Motor neuron (in vitro differentiated cells): ENCODE results near the gene SPON1. TPM values are rescaled to one million over a fixed set of nuclear protein-coding genes. Genes with fewer than 3 reads are reported as not detected.

ENCODE experiments used
- ATAC-seq, 8 experiments: fragments of 200-7000 bp; cut with Tn5 transposase; replicated peaks in 6 of 8; 2 replicates each; pipeline ENCODE4 v1.8.0; 2021; ENCODE audit warnings: mild to moderate bottlenecking in 8 of 8, moderate library complexity in 8 of 8
- H3K27ac ChIP-seq, 2 donors: fragments of 250-450 bp; sonication (Bioruptor Pico); 2 replicates each; pipeline ENCODE4 v1.9.0; 2021; ENCODE audit warnings: antibody characterized with exemption in 2 of 2, mild to moderate bottlenecking in 2 of 2, moderate library complexity in 1 of 2
- H3K4me1 ChIP-seq, 2 donors: fragments of 250-450 bp; sonication (Bioruptor Pico); replicated peaks in 1 of 2; 2 replicates each; pipeline ENCODE4 v1.6.1; 2021; ENCODE audit warnings: antibody characterized with exemption in 2 of 2, mild to moderate bottlenecking in 2 of 2, moderate library complexity in 1 of 2
- H3K4me3 ChIP-seq, 5 donors: fragments of 250-450 bp; sonication (Bioruptor Pico); 2 replicates each; pipeline ENCODE4 v1.9.0; 2021; ENCODE audit warnings: antibody characterized with exemption in 5 of 5, mild to moderate bottlenecking in 5 of 5, moderate library complexity in 4 of 5
- WGBS, 10 experiments: fragments of 450-650 bp; shearing (Covaris generic); methylation state at CpG; one replicate each; pipeline ENCODE4 v1.0.0; 2022; 5-methylcytosine and 5-hydroxymethylcytosine counted together
- in situ Hi-C, 9 experiments: fragments of 400-800 bp; cut with MboI; loops; one replicate each; pipeline ENCODE4 v1.15.0; 2021; ENCODE audit warnings: low sequenced_read_pairs in 9 of 9, low pct_unique_long_range_greater_than_20kb in 2 of 9; ENCODE audit not compliant: unreplicated experiment in 9 of 9
- total RNA-seq, 8 experiments: library from RNA; unstranded; fragments of 300-600 nt; gene quantifications; 2 replicates each; pipeline versions ENCODE4 v1.2.3 to v1.2.4, GENCODE V29; 2022

Gene SPON1
- total RNA-seq, 8 experiments from 2014 or later, result 0.41 to 294 (median 9.5) TPM

DNA sequence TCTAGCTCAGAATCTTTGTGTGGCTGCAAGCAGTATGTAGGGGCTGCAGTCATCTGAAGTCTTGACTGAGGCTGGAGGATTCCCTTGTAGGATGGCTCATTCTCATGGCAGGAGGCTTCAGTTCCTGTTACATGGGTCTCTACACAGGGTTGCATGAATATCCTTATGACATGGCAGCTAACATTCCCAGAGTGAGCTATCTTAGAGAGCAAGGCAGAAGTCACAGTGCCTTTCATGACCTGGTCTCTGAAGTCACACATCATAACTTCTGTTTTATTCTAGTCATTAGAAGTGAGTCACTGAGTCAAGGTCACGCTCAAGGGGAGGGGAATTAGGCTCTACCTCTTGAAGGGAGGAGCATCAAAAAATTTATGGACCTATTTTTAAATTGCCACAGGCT, 10.3 kb upstream of the SPON1 start:
- 17 to 100% (median 91%) methylated on average over 1 of the region's 1 CpG; no CpG with 5 or more reads in 5 of the 10 experiments for whole genome bisulfite sequencing, 10 experiments
- H3K4me3 ChIP-seq, result no peak overlapping the region
- ATAC-seq, result no peak
- in situ Hi-C loops, result loop anchor here in 4 of 9 experiments (10.0 to 25.0 kb wide), 2 partner anchors 285 to 303 kb away; no protein-coding TSS in a partner anchor
- H3K4me1 ChIP-seq, result peaks cover 11 to 14% of the 10 kb centered on the region in 2 donors
- no peak overlapping the region for H3K27ac ChIP-seq

DNA sequence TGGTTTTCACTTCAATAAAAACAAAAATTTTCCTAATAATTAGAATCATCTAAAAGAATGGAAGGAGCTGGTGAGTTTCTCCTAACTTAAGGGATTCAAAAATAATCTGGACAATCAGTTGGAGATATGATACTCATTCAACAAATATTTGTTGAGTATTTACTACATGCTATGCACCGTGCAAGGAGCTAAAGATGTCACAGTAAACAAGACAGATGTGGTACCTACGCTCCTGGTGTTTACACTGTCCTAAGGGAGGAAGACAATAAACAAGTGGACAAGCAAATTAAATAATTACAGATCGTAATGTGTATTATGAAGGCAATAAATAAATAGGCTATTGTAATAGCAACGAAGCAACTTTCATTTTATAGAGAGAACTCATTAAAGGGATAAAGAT, 9.9 kb upstream of the SPON1 start:
- in situ Hi-C loops, result loop anchor here in 4 of 9 experiments (10.0 to 25.0 kb wide), 2 partner anchors 285 to 302 kb away; no protein-coding TSS in a partner anchor
- 0 to 100% (median 88%) methylated on average over 1 to 4 of the region's 4 CpGs; no CpG with 5 or more reads in 1 of the 10 experiments for WGBS, 10 experiments
- Histone ChIP-seq H3K27ac (no peak overlapping the region), H3K4me3 (no peak overlapping the region), H3K4me1 (peaks cover 11 to 14% of the 10 kb centered on the region in 2 donors)
- ATAC-seq, result no peak

DNA sequence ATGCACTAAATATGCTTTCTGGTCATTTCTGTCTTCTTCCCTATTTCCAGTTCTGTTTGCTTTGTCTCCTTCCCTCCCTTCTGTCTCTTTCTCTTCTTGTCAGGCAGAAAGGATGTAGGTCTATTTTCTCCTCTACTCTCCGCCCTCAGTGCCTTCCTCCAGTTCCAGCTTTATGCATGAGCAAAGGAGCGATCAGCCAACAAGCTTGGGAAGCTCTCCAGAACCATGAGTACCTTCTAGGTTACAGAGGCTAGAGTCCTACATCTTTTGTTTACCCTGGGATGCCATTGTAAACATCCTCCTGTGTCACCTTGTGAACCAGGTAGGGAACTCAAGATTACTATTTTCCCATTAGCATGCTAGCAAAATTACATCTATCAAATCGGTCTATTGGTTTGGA, 7.9 kb upstream of the SPON1 start:
- Histone ChIP-seq H3K4me1 (peaks cover 21% of the 10 kb centered on the region in 2 donors), H3K4me3 (no peak overlapping the region), H3K27ac (no peak overlapping the region)
- ATAC-seq, result no peak
- in situ Hi-C loops, result loop anchor here in 4 of 9 experiments (10.0 to 25.0 kb wide), 2 partner anchors 283 to 300 kb away; no protein-coding TSS in a partner anchor
- 25 to 100% (median 74%) methylated on average over 2 to 3 of the region's 3 CpGs for WGBS, 10 experiments

DNA sequence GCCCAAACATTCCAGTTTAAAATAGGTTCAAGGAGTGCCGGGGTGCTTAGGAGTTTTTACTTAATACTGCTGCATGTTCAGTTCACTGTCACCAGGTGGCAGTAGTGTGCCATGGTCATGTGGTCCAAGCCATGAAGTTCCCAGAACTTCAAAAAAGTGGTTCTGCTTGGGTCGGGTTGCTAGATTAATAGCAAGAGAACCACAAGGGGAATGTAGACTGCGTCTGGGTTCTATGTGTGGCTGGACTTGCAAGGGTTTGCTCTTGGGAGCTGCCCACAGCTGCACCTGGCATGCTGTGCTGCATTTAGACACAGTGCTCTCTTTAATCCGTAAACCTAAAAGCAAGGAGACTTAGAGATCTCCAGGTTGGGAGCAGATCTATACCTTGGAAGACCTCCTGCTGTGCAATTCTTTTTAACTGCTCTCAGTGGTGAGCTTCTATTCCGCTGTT, 6.5 kb upstream of the SPON1 start:
- H3K4me3 ChIP-seq, result no peak overlapping the region
- in situ Hi-C loops, result loop anchor here in 4 of 9 experiments (10.0 to 25.0 kb wide), 2 partner anchors 281 to 299 kb away; no protein-coding TSS in a partner anchor
- H3K27ac ChIP-seq, result no peak overlapping the region
- ATAC-seq, result peak in 5 of 8 experiments; percentile 37 to 62 (median 46)
- 0 to 60% (median 54%) methylated on average over 1 to 5 of the region's 5 CpGs; no CpG with 5 or more reads in 4 of the 10 experiments for WGBS, 10 experiments
- peaks cover 21% of the 10 kb centered on the region in 2 donors for H3K4me1 ChIP-seq

GRCh38 chr11:13956988-13957387, 5.5 kb upstream of the SPON1 start:
- Histone ChIP-seq H3K4me3 (no peak overlapping the region), H3K4me1 (peaks cover 21% of the 10 kb centered on the region in 2 donors), H3K27ac (no peak overlapping the region)
- in situ Hi-C loops, result loop anchor here in 4 of 9 experiments (10.0 to 25.0 kb wide), 2 partner anchors 280 to 298 kb away; no protein-coding TSS in a partner anchor
- WGBS, 10 experiments, result 0 to 100% (median 42%) methylated on average over 1 of the region's 1 CpG; no CpG with 5 or more reads in 1 of the 10 experiments
- no peak for ATAC-seq

DNA sequence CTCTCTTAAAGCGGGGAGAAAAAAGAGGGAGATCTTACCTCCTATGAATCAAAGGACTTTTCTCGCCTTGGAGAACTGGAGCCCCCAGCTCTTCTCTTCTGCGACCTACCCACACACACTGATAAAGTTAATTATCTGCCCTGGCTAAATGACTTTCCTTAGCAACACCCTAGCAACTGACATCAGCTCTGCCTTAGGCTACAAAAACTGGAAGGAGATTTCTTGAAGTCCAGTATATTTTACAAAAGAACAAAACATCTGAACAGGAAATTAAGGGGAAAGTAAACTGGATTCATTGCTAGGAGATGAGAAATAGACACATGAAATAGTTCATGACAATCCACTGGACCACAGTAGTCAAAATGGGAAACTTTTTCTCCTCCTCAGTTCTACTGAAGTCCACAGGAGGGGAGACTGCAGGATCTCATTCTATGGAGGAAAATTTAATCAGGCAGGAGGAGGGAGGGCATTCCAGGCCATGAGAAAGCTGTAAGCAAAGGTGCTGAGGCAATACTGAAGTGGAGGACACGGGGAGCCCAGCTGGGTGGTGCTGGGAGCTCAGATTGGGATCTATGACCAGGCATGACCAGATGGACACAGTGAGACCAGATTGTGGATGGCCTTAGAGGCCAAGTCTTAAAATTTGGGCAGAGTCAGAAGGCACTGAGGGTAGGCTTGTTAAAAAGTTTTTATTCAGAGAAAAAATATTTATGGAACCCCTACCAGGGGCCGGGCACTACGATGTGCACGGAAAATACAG, 3.7 kb upstream of the SPON1 start:
- 20 to 90% (median 45%) methylated on average over 2 to 6 of the region's 7 CpGs; no CpG with 5 or more reads in 1 of the 10 experiments for WGBS, 10 experiments
- Histone ChIP-seq H3K27ac (no peak overlapping the region), H3K4me3 (no peak overlapping the region), H3K4me1 (peaks cover 21% of the 10 kb centered on the region in 2 donors)
- in situ Hi-C loops, result loop anchor here in 4 of 9 experiments (10.0 to 25.0 kb wide), 2 partner anchors 278 to 296 kb away; no protein-coding TSS in a partner anchor
- ATAC-seq, result no peak

DNA sequence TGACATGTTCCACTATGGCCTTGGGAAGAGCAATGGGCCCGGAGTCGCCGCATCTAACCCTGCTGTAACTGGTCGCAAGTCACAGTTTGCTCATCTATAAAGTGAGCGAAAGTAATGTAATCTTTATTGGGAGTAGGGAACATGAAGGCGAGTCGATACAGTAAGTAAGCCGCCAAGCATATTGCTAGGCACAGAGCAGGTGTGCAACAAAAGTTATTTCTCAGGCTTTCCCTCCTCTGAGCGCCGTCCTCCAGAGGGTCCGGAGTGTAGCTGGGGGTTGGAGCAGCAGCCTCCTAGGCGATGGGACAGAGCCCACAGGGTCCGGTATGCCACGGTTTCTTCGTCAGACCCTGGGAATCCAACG, 343 bp upstream of the SPON1 start:
- peak overlapping the region; percentile 31 to 41 (median 38) for H3K4me3 ChIP-seq
- H3K4me1 ChIP-seq, result peaks cover 7 to 19% of the 10 kb centered on the region in 2 donors
- in situ Hi-C loops, result loop anchor here in 5 of 9 experiments (10.0 to 25.0 kb wide), 3 partner anchors 187 to 283 kb away; no protein-coding TSS in a partner anchor
- no peak overlapping the region for H3K27ac ChIP-seq
- WGBS, 10 experiments, result 10 to 81% (median 59%) methylated on average over 2 to 9 of the region's 16 CpGs; no CpG with 5 or more reads in 2 of the 10 experiments
- peak in 1 of 8 experiments; percentile 1 for ATAC-seq

DNA sequence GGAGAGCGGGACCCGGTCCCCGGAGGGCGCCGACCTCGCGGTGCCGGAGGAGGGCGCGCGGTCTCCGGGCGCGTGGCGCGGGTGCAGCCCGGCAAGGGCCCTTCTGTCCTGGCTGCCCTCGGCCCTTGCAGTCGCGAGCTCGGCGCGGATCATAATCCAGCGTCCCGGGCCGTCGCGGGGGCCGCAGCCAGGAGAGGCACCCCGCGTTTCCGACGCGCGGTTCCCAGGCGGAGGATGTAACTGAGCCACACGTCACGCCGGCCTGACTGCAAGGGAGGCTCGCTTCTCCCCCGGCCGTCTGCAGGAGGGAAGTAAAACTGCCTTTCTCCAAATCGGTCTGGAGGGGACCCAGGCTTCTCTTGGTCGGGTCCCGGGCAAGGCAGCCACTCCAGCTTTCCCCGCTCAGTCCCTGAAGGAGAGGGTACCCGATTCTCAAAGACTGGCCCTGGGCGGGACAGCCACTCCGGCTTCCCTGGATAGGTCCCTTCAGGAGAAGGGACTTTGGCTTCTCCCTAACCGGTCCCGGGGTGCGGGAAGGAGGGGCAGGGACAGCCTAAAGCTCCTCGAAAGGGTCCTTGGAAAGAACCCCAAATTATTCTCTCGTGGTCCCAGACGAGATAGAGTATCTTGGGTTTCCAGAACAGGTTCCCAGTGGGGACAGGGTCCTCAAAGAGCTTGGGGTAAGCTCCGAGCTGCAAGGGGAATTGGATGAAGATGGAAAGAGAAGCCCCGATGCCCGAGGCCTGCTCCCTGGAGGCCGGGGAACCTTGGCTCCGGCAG, 836 bp downstream of the SPON1 start:
- peak in 6 of 8 experiments; percentile 30 to 60 (median 52) for ATAC-seq
- in situ Hi-C loops, result loop anchor here in 5 of 9 experiments (10.0 to 25.0 kb wide), 3 partner anchors 189 to 281 kb away; no protein-coding TSS in a partner anchor
- 0 to 43% (median 0%) methylated on average over 1 to 16 of the region's 60 CpGs; no CpG with 5 or more reads in 5 of the 10 experiments for WGBS, 10 experiments
- H3K4me3 ChIP-seq, result peak overlapping the region; percentile 31 to 41 (median 38)
- peaks cover 6 to 17% of the 10 kb centered on the region in 2 donors for H3K4me1 ChIP-seq
- no peak overlapping the region for H3K27ac ChIP-seq

DNA sequence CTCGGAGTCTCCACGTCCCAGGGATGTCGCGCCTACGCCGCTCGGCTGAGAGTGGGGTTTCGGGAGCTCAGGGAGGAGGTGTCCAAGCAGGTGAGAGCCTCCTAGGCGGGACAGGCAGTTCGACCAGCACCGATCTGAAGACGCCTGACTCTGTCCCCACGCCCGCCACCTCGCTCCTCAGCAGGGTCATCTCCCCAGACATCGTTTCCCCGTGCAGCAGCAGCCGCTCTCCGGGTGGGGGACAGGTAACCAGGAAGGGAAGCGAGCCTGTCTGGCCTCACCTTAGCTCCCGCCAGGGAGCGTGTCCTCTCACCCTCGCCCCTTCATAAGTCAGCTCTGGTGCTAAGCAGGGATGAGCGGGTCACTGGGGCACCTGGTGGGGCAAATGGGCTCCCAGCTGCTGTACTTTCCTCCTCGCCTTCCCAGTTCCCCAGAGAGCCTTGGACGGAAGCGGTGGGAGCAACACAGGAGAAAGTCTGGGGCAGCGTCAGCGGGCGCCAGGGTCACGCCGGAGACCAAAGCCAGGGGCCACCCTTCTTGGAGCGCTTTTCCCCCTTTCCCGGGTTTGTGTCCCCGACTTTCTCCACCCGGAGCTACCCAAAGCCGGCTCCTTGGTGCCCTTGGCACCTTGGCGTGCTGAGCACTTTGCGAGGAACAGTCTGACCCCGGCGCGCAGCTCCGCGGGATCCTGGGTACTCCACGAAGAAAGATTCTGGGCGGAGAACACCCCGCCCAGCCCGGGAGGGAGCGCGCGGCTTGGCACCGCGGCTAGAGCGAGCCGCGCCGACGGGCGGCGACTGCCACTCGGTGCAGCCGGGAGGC, 1.6 kb downstream of the SPON1 start:
- 0 to 15% (median 6%) methylated on average over 1 to 7 of the region's 62 CpGs; no CpG with 5 or more reads in 5 of the 10 experiments for WGBS, 10 experiments
- ATAC-seq, result peak in 5 of 8 experiments; percentile 5 to 77 (median 23)
- peaks cover 0 to 10% of the 10 kb centered on the region in 2 donors for H3K4me1 ChIP-seq
- in situ Hi-C loops, result loop anchor here in 5 of 9 experiments (10.0 to 25.0 kb wide), 3 partner anchors 189 to 281 kb away; no protein-coding TSS in a partner anchor
- no peak overlapping the region for H3K27ac ChIP-seq
- H3K4me3 ChIP-seq, result peak overlapping the region; percentile 31 to 41 (median 38)

- 0 to 100% (median 28%) methylated on average over 1 to 4 of the region's 7 CpGs; no CpG with 5 or more reads in 4 of the 10 experiments for WGBS, 10 experiments
- H3K27ac ChIP-seq, result no peak overlapping the region
- no peak for ATAC-seq
- in situ Hi-C loops, result loop anchor here in 5 of 9 experiments (5.0 to 25.0 kb wide), 4 partner anchors 188 to 280 kb away; no protein-coding TSS in a partner anchor
- peaks cover 0 to 10% of the 10 kb centered on the region in 2 donors for H3K4me1 ChIP-seq
- peak overlapping the region; percentile 31 to 41 (median 38) for H3K4me3 ChIP-seq
Measured at GRCh38 chr11:13964771-13965074, 2.2 kb downstream of the SPON1 start.

GRCh38 chr11:13965337-13965736, 2.8 kb downstream of the SPON1 start:
- in situ Hi-C loops, result loop anchor here in 5 of 9 experiments (5.0 to 25.0 kb wide), 4 partner anchors 187 to 279 kb away; no protein-coding TSS in a partner anchor
- Histone ChIP-seq H3K4me3 (peak overlapping the region in 1 of 5 donors; percentile 31), H3K27ac (no peak overlapping the region), H3K4me1 (peaks cover 0 to 10% of the 10 kb centered on the region in 2 donors)
- ATAC-seq, result no peak
- WGBS, 10 experiments, result 20 to 100% (median 57%) methylated on average over 1 to 5 of the region's 5 CpGs; no CpG with 5 or more reads in 1 of the 10 experiments
